GM21723 (cell line): ENCODE data around the gene GPX3.

Experiments used
- ATAC-seq: cut with Tn5 transposase; IDR thresholded peaks from one replicate; pipeline ENCODE4 v1.9.1; 2021; ENCODE audit warnings: mild to moderate bottlenecking, moderate library complexity; ENCODE audit not compliant: unreplicated experiment

GPX3 gene

GRCh38 chr5:151033217-151033934 is 13.0 kb downstream of the GPX3 start:
- no peak for ATAC-seq

DNA sequence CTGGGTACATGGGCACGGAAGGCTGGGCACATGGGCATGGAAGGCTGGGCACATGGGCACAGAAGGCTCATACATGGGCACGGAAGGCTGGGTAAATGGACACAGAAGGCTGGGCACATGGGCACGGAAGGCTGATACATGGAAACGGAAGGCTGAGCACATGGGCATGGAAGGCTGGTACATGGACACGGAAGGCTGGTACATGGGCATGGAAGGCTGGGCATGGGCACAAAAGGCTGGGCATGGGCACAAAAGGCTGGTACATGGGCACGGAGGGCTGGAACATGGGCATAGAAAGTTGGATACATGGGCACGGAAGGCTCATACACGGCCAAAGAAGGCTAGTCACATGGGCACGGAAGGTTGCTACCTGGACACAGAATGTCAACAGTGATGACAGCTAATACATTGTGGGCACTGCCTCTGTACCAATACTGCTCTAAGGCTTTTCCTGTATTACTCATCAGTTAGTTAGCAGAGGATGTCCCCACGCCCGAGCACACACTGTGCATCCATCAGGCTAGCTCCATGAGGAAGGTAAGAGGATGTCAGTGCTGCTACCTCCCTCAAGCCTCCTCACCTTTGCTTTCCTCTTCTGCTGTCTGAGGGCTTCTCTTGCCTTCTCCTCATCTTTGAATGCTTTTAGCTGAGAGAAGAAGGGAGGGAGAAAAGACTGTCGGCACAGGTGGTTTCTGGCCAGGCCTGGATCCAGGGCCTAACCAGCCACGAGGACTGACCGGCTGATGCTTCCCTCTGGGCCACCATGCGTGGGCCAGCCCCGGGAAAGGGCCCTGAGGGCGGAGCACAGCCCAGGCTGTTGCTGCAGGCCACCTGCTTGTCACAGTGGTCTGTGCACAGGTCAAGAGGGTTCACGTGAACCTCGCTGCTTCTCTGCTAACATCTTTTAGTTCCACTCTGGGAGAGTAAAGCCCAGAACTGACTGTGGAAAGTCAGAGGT is 14.3 kb downstream of the GPX3 start:
- ATAC-seq: no peak

- ATAC-seq: no peak
Measured at GRCh38 chr5:151036556-151036955, 16.2 kb downstream of the GPX3 start.

DNA sequence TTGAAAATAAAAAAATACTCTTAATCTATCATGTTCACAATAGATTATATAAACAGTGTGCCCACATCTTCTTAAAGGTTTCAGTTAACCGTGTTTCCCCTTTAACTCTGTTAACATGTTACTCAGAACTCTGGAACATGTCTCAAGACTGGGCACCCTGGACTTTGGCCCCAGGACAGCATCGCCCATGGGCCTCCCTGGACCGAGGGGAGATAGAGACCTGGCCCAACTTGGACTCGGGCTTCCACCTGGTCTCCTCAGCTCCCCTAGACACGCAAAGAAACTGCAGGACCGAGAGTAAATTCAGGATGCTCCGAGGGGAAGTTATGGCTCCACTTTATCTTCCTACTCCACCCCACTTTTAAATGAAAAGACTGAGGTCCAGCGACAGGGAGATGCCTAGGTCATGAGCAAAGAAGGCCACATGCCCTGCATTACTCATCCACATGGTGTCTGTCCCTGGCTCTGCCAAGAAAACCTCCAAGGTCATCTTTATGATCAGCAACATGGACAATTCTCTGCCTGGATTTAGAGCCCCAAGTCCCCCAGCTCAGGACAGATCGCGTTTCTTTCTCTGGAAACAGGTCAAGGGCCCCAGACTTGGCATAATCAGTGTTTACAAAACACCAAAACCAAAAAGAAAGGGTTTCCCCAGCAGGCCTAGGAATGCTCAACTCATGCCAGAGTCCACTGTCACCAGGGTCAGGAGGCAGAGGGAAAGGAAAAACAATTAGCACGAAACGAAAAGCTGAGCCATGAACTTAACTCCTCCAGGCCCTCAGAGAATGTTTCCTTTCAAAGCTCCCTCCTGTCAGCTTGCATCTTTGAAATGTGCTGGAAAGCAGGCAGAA is 17.4 kb downstream of the GPX3 start:
- no peak for ATAC-seq

DNA sequence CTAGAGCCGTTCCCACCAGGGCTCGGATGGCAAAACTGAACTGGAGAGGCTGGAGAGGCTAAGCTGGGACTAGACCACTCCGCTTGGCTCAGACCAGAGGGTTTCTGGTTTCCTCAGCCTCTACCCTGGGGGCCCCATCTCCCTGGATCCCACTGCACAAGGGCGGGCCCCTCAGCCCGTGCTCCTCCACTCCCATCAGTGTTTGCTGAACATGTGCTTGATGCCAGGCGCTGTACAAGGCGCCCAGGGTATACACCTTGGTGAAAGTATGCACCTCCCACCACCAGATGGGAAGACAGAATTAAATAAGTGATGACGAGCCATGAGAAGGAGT is 18.0 kb downstream of the GPX3 start:
- no peak for ATAC-seq

DNA sequence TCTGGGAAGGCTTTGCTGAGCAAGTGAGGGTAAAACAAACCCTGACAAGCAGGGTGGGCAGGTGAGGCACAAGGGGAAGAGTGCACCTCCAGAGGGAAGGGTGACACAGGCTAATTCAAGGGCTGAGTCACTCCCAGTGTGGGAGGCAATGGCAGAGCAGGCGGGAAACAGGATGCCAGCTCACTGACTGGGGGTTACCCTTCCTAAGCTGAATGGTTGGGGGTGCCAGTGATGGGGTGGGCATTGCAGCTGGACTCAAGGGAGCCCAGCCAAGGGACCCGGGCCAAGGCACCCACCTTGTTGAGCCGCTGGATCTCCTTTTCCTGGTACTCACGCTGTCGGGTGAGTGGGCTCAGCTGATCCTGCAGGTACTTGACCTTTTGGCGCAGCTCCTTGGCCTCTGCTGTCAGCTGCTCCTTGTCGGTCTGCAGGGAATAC is 18.4 kb downstream of the GPX3 start:
- no peak for ATAC-seq

DNA sequence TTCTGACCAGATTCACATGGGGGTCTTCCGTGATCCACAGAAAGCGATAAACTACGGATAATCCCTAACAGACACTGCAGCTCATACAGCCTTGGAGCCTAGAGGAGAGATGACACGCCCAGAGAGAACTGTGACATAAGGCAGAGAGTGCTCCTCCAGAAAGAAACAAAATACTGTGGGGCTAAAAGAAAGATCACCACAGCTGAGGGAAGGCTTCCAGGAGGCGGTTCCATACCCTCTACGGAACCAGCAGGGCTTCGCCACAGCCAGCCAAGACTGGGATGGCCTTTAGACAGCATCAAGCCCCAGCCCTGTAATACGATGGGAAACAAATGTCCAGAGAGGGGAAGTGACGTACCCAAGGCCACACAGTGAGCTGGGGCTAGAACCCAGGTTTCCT is 19.3 kb downstream of the GPX3 start:
- ATAC-seq: no peak

DNA sequence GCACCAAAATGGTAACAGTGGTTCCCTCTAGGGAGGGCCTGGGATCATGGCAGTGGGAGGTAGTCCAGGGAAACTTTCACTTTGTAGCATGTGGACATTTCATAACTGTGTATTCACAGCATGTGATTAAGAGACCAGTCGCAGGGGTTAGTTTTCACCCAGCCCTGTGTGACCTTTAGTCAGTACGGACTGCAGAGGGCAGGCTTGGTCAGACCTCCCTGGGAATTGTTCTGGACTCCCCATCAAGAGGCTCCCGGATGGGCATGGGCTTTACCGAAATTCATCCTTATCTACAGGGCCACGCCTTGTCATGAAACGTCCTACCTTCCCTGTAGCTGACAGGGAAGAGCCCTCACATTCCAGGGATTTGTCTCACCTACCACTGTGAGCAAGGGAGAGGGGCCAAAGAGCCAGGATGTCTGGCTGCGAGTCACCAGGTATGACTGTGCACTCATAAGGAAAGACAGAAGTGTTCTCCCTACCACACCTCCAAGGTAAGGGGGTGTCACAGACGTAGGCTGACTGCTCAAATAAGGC is 19.9 kb downstream of the GPX3 start:
- no peak for ATAC-seq

GRCh38 chr5:151041577-151042268 is 21.3 kb downstream of the GPX3 start:
- ATAC-seq: no peak

- no peak for ATAC-seq
Measured at GRCh38 chr5:151042453-151043093, 22.2 kb downstream of the GPX3 start.

DNA sequence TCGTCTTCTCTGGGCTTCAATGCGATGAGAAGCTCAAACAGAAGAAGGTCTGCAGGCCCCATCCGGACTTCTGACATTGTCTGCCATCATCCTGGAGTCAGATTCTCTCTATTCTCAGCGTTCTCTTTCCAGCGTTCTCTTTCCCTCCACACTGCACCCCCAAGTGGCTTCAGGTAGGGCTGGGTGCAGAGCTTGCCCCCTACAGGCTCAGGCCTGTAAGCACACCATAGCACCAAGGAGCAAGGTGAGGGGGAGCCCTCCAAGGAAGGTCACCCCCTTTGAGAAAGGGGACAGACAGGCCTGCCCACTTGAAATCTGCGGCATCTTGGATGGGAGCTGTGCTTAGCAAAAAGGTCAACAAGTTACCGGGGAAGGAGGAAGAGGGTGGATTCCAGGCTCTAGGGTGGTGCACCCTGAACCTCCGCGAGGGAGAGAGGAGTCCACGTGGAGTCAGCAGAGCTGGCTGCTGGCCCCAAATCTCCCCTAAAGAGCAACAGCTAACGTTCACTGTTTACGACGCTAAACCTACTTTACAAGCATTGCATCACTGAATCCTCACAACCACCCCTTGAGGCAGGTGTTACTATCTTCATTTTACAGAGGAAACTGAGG is 27.5 kb downstream of the GPX3 start:
- no peak for ATAC-seq

DNA sequence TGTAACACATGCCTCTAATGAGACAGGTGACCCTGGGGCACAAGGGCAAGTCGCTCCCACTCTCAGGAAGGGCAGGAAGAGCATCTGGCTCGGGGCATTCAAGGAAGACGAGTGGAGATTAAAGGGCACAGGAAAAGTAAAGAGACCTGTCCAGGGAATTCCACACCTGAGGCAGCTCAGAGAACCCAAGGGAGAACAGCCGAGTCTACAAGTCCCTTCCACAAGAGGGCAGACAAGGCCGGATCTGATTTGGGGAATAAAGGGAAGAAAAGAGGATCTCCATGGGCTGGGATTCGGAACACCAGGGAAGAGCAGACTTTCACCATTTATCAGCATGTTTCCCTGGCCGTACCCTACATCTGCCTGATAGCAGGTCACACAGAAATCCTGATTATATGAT is 28.1 kb downstream of the GPX3 start:
- ATAC-seq: no peak

GRCh38 chr5:151051066-151051930 is 30.9 kb downstream of the GPX3 start:
- peak; percentile 71 for ATAC-seq

- ATAC-seq: peak; percentile 20
Measured at GRCh38 chr5:151051931-151052608, 31.7 kb downstream of the GPX3 start.

DNA sequence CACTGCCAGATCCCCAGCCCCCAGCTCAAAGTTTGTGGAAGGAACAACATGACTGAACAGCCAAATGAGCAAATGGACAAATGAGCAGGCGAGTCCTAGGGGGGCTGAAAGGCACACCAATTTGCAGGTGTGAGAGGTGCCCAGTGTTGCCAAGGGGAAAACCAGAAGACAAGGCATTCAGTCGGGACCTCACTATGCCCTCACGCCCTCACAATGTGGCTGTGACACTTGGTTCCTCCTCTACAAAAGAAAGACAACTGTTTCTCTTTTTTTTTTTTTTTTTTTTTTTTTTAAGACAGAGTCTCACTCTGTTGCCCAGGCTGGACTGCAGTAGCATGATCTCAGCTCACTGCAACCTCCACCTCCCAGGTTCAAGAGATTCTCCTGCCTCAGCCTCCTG is 32.4 kb downstream of the GPX3 start:
- ATAC-seq: no peak

DNA sequence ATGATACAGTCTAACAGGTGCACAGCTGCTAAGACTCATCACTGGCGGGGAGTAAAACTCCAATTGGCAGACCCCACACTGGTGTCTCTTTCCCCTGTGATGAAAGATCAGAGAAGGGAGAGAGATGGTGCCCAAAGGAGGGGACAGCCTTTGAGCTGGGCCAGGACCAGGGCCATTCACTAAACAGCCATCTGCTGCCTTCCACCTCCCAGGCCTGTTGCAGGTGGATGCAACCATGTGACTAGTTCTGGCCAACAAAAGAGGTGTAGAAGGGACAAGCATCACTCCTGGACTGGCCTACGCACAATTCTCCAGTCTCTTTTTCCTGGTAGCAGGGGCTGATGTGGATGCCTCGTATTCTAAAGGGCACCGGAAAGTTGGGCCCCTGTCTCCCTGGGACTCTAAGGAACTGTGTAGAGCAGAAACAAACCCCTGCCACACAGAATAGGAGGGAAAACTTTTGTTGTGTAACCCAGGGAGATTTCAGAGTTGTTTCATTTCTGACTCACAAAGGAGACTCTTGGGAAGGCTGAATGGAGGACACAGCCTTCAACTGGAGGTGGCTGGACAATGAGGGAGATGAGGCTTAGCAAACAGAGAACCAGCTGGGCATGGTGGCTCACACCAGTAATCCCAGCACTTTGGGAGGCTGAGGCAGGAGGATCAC is 33.5 kb downstream of the GPX3 start:
- no peak for ATAC-seq

DNA sequence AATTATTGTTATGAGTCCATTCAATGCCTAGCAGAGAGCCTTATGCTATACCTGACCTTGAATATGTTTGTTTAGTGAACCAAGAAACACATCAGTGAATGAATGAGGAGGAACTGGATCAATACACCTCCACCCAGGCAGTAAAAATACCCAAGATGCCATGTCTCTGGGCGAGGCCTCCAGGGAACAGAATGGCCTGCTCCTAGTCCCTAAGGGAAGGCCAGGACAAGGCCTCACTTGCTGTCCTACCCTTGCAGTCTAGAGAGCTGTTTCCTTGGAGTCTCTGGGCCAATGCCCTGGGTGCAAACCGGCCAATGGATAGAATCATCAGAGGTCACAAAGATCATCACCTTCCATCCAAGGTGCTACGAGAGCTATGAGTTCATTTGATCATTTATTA is 34.3 kb downstream of the GPX3 start:
- no peak for ATAC-seq
